Measurements from ENCODE around the gene AGBL1. TPM values are rescaled to one million over a fixed set of nuclear protein-coding genes. Genes with fewer than 3 reads are reported as not detected.

Gene AGBL1
- polyA plus RNA-seq, 1 donor (not counting 4 experiments of a cell fraction or from before 2014, with no cell fraction given), result not detected

GRCh38 chr15:86630946-86631345 lies 551.3 kb downstream of the AGBL1 start:
- H3K9ac ChIP-seq (ENCODE audit: control insufficient read depth, extremely low read depth, insufficient read depth, low read length), result no peak overlapping the region
- no peak for DNase-seq (ENCODE audit: low read depth, low spot score)
- no peaks in the 10 kb centered on the region for H3K36me3 ChIP-seq (ENCODE audit: control insufficient read depth in 2 of 2, extremely low read depth in 1 of 2, insufficient read depth in 2 of 2, low read length in 2 of 2)
- H3K4me3 ChIP-seq (ENCODE audit: control insufficient read depth in 2 of 3, extremely low read depth in 1 of 3, insufficient read depth in 2 of 3, low read depth in 1 of 3, low read length in 3 of 3), result no peak overlapping the region
- no peak overlapping the region for H3K27ac ChIP-seq (ENCODE audit: control insufficient read depth, insufficient read depth, low read length)
- dilution Hi-C loops (cut with MboI; ENCODE audit: extremely low pct_ligation_motif_present, low sequenced_read_pairs), result no loop called here
- H3K4me2 ChIP-seq (ENCODE audit: control insufficient read depth, extremely low read depth, insufficient read depth, low read depth, low read length), result no peak overlapping the region
- no peaks in the 10 kb centered on the region for H4K20me1 ChIP-seq (ENCODE audit: control insufficient read depth, extremely low read depth, insufficient read depth, low read length)
- no peaks in the 10 kb centered on the region for H3K9me3 ChIP-seq (ENCODE audit: control insufficient read depth, low read depth, low read length)
- no peak for FAIRE-seq
- no peaks in the 10 kb centered on the region for H3K79me2 ChIP-seq (ENCODE audit: control insufficient read depth, insufficient read depth, low read length)
- TF ChIP-seq CTCF (optimal IDR thresholded peaks at IDR 0.05 in 1 of 3, IDR thresholded peaks at IDR 0.05 in 1 of 3, conservative IDR thresholded peaks at IDR 0.05 in 1 of 3; ENCODE audit: extremely low read depth in 1 of 3, insufficient read depth in 2 of 3, low read length in 3 of 3), result no peak
- no peak for TF ChIP-seq EZH2 (IDR thresholded peaks at IDR 0.05; ENCODE audit: low read length)
- no peak overlapping the region for H2AFZ ChIP-seq (ENCODE audit: control insufficient read depth, low read length)
- no peaks in the 10 kb centered on the region for H3K4me1 ChIP-seq (ENCODE audit: control insufficient read depth, extremely low read depth, insufficient read depth, low read length)
- H3K27me3 ChIP-seq (ENCODE audit: control insufficient read depth, extremely low read depth, insufficient read depth, low read length), result no peaks in the 10 kb centered on the region
- H3K9me1 ChIP-seq (ENCODE audit: control insufficient read depth, extremely low read depth, insufficient read depth, low read length), result no peaks in the 10 kb centered on the region

GRCh38 chr15:86634146-86634545 lies 554.5 kb downstream of the AGBL1 start:
- Histone ChIP-seq H3K4me1 (ENCODE audit: control insufficient read depth, extremely low read depth, insufficient read depth, low read length) (no peaks in the 10 kb centered on the region), H3K9me1 (ENCODE audit: control insufficient read depth, extremely low read depth, insufficient read depth, low read length) (no peaks in the 10 kb centered on the region), H3K27ac (ENCODE audit: control insufficient read depth, insufficient read depth, low read length) (no peak overlapping the region), H3K4me2 (ENCODE audit: control insufficient read depth, extremely low read depth, insufficient read depth, low read depth, low read length) (no peak overlapping the region), H3K36me3 (ENCODE audit: control insufficient read depth in 2 of 2, extremely low read depth in 1 of 2, insufficient read depth in 2 of 2, low read length in 2 of 2) (no peaks in the 10 kb centered on the region), H3K27me3 (ENCODE audit: control insufficient read depth, extremely low read depth, insufficient read depth, low read length) (no peaks in the 10 kb centered on the region), H3K9me3 (ENCODE audit: control insufficient read depth, low read depth, low read length) (no peaks in the 10 kb centered on the region), H3K9ac (ENCODE audit: control insufficient read depth, extremely low read depth, insufficient read depth, low read length) (no peak overlapping the region), H3K4me3 (ENCODE audit: control insufficient read depth in 2 of 3, extremely low read depth in 1 of 3, insufficient read depth in 2 of 3, low read depth in 1 of 3, low read length in 3 of 3) (no peak overlapping the region), H2AFZ (ENCODE audit: control insufficient read depth, low read length) (no peak overlapping the region), H4K20me1 (ENCODE audit: control insufficient read depth, extremely low read depth, insufficient read depth, low read length) (no peaks in the 10 kb centered on the region), H3K79me2 (ENCODE audit: control insufficient read depth, insufficient read depth, low read length) (no peaks in the 10 kb centered on the region)
- no peak for DNase-seq (ENCODE audit: low read depth, low spot score)
- dilution Hi-C loops (cut with MboI; ENCODE audit: extremely low pct_ligation_motif_present, low sequenced_read_pairs), result no loop called here
- no peak for FAIRE-seq
- TF ChIP-seq EZH2 (IDR thresholded peaks at IDR 0.05; ENCODE audit: low read length), result no peak
- no peak for TF ChIP-seq CTCF (optimal IDR thresholded peaks at IDR 0.05 in 1 of 3, IDR thresholded peaks at IDR 0.05 in 1 of 3, conservative IDR thresholded peaks at IDR 0.05 in 1 of 3; ENCODE audit: extremely low read depth in 1 of 3, insufficient read depth in 2 of 3, low read length in 3 of 3)
